Ascending aorta (tissue), 2 donors: ENCODE measurements around the gene SLC34A3. TPM values are rescaled to one million over a fixed set of nuclear protein-coding genes. Genes with fewer than 3 reads are reported as not detected.

Source experiments
- DNase-seq, 2 donors: peaks; one replicate each; pipeline ENCODE4 v3.0.0-alpha.2; 2019; ENCODE audit warnings: low spot score in 2 of 2
- H3K27ac ChIP-seq, 2 donors: fragments of 200-600 bp; sonication (generic); one replicate each; pipeline ENCODE4 v1.5.1; 2016 to 2017; ENCODE audit warnings: mild to moderate bottlenecking in 1 of 2
- H3K27me3 ChIP-seq: fragments of 200-600 bp; sonication (generic); one replicate; pipeline ENCODE4 v1.5.1; 2017
- H3K36me3 ChIP-seq, 2 donors: fragments of 200-600 bp; sonication (generic); one replicate each; pipeline ENCODE4 v1.5.1; 2016
- H3K4me1 ChIP-seq, 2 donors: fragments of 200-600 bp; sonication (generic); one replicate each; pipeline ENCODE4 v1.5.1; 2016 to 2017; ENCODE audit warnings: mild to moderate bottlenecking in 1 of 2
- H3K4me3 ChIP-seq, 2 donors: fragments of 200-600 bp; sonication (generic); one replicate each; pipeline ENCODE4 v1.5.1; 2016 to 2017; ENCODE audit warnings: mild to moderate bottlenecking in 1 of 2
- H3K9me3 ChIP-seq, 2 donors: fragments of 200-600 bp; sonication (generic); one replicate each; pipeline ENCODE4 v1.5.1; 2016
- intact Hi-C: fragments of 100-400 bp; cut with DNase I; formaldehyde crosslinking; loops from one replicate; pipeline ENCODE4 v1.15.1; 2023
- total RNA-seq: library from RNA; depleted of rRNA; stranded (reverse); fragments of >200 nt; gene quantifications from one replicate; pipeline ENCODE4 v1.1.0, GENCODE V29; 2016
- TF ChIP-seq, protein P1 (sequence below), 3 experiments: fragments of 200-600 bp in 2 of 3; fragments of 450-650 bp in 1 of 3; sonication (generic) in 2 of 3; IDR thresholded peaks; one replicate each; pipeline ENCODE4 v1.5.1; 2016 to 2019; ENCODE audit warnings: antibody characterized with exemption in 3 of 3, mild to moderate bottlenecking in 1 of 3, moderate library complexity in 1 of 3

Gene SLC34A3
- total RNA-seq, 1 donor from 2014 or later, result not detected

DNA sequence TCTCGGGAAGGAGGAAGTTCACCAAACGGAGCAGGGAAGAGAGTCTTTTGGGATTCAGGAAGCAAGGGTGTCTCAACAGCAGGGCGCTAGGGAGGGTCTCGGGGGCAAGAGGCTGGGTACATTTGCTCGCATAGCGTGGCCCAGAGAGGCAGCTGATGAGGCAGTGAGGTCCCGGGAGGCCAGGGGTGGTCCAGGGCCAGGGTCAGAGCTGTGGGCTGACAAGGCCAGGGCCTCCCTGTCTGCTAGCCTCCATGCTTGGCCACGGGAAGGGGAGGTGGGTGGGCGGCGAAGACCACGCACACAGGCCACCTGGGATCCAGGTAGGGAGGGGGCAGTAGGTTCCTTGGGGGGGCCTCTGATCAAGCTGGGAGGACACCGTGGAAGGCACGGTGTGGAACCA lies 19.2 kb upstream of the SLC34A3 start:
- DNase-seq, result no peak
- TF ChIP-seq, protein P1, sequence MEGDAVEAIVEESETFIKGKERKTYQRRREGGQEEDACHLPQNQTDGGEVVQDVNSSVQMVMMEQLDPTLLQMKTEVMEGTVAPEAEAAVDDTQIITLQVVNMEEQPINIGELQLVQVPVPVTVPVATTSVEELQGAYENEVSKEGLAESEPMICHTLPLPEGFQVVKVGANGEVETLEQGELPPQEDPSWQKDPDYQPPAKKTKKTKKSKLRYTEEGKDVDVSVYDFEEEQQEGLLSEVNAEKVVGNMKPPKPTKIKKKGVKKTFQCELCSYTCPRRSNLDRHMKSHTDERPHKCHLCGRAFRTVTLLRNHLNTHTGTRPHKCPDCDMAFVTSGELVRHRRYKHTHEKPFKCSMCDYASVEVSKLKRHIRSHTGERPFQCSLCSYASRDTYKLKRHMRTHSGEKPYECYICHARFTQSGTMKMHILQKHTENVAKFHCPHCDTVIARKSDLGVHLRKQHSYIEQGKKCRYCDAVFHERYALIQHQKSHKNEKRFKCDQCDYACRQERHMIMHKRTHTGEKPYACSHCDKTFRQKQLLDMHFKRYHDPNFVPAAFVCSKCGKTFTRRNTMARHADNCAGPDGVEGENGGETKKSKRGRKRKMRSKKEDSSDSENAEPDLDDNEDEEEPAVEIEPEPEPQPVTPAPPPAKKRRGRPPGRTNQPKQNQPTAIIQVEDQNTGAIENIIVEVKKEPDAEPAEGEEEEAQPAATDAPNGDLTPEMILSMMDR (IDR thresholded peaks at IDR 0.05), result no peak
- no peaks in the 10 kb centered on the region for H3K36me3 ChIP-seq
- peaks cover under 1 to 4% of the 10 kb centered on the region in 2 donors for H3K4me1 ChIP-seq
- H3K27ac ChIP-seq, result no peak overlapping the region
- H3K9me3 ChIP-seq, result no peaks in the 10 kb centered on the region
- intact Hi-C loops, result no loop called here
- no peaks in the 10 kb centered on the region for H3K27me3 ChIP-seq
- no peak overlapping the region for H3K4me3 ChIP-seq

DNA sequence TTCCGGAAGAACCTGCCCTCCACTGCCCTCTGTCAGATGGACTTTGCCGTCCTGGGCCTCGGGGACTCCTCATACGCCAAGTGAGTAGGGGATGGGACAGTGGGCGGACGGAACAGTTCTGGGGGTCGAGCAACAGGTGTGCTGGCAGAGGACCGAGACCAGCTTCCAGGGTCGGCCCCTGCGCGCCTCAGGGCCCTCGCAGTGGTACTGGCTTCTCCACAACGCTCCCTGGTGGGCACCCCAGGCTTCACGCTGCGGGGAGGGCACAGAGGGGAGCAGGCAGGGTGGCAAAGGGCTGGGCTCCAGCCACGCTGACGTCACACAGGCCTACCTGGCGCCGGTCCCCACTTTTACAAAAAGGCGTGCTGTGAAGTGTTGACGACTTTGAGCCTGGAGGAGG lies 18.2 kb upstream of the SLC34A3 start:
- intact Hi-C loops, result no loop called here
- no peaks in the 10 kb centered on the region for H3K36me3 ChIP-seq
- H3K4me3 ChIP-seq, result no peak overlapping the region
- H3K27me3 ChIP-seq, result no peaks in the 10 kb centered on the region
- H3K9me3 ChIP-seq, result no peaks in the 10 kb centered on the region
- no peak for DNase-seq
- no peaks in the 10 kb centered on the region for H3K4me1 ChIP-seq
- no peak overlapping the region for H3K27ac ChIP-seq
- TF ChIP-seq, protein P1 (IDR thresholded peaks at IDR 0.05), result no peak

DNA sequence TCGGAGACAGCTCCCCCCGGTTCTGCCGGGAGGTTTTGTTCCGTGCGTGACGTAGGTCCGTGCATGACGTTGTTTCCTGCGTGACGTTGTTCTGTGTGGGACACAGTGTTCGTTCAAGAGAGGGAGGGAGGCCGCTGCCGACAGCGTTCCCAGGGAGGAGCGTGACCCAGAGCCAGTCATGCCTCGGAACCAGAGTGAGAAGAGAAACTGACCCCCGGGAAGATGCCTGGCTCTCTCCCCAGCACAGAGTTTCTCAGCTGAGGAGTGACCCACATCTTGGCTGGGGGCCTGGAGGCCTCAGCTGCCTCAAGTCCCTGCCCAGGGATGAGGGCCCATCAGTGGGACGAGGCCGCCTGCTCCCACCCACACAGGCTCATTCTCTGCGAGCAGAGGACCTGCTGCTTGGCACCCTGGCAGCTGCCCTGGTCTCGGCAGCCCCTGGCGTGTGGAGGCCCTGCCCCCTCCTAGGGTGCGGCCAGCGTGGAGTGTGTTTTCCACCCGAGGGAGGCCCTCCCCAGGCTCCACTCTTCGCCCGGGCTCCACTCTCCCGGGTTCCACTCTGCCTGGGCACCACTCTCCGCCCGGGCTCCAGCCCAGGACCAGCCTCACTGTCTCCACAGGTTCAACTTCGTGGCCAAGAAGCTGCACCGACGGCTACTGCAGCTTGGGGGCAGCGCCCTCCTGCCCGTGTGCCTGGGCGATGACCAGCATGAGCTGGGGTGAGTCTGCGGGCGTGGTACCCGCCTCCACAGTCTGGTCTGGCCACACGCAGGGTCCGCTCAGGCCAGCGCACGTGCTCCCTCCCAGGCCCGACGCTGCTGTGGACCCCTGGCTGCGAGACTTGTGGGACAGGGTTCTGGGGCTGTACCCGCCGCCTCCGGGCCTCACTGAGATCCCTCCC lies 17.3 kb upstream of the SLC34A3 start:
- Histone ChIP-seq H3K27me3 (no peaks in the 10 kb centered on the region), H3K27ac (no peak overlapping the region), H3K36me3 (no peaks in the 10 kb centered on the region), H3K9me3 (no peaks in the 10 kb centered on the region), H3K4me3 (no peak overlapping the region), H3K4me1 (no peaks in the 10 kb centered on the region)
- DNase-seq, result no peak
- intact Hi-C loops, result no loop called here
- TF ChIP-seq, protein P1 (IDR thresholded peaks at IDR 0.05), result no peak

DNA sequence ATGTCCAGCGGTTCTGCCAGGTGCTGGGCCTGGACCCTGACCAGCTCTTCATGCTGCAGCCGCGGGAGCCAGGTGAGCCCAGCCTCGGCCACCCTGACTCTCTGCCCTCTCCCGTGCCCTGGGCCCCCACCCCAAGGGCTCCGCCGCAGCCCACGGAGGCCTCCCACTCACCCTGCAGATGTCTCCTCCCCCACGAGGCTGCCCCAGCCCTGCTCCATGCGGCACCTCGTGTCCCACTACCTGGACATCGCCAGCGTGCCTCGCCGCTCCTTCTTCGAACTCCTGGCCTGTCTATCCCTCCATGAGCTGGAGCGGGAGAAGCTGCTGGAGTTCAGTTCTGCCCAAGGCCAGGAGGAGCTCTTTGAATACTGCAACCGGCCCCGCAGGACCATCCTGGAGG lies 16.1 kb upstream of the SLC34A3 start:
- Histone ChIP-seq H3K9me3 (no peaks in the 10 kb centered on the region), H3K4me1 (no peaks in the 10 kb centered on the region), H3K36me3 (no peaks in the 10 kb centered on the region), H3K4me3 (no peak overlapping the region), H3K27me3 (no peaks in the 10 kb centered on the region), H3K27ac (no peak overlapping the region)
- TF ChIP-seq, protein P1 (IDR thresholded peaks at IDR 0.05), result no peak
- intact Hi-C loops, result no loop called here
- no peak for DNase-seq

DNA sequence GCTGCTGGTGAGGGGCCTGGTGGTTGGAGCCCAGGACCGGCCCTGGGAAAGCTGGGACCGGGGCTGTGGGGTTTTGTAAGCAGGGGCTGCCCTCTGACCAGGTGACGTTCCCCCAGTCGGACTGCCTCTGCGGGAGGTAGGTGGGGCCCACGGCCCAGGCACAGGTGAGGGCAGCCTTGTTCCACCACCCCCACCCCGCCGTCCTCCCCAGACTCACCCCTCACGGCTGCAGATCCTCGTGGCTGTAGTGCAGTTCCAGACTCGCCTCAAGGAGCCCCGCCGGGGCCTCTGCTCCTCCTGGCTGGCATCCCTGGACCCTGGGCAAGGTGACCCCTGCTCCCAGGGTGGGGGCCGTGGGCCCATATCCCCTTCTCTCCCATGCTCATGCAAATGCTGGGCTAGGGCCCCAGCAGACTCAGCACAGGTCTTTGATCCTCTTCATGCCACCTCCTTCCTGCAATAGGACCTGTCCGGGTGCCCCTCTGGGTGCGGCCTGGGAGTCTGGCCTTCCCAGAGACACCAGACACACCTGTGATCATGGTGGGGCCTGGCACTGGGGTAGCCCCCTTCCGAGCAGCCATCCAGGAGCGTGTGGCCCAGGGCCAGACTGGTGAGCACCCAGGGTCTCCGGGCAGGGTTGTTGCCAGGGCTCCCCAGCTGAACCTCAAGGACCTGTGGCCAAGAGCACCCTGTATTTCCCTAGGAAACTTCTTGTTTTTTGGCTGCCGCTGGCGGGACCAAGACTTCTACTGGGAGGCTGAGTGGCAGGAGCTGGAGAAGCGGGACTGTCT lies 15.3 kb upstream of the SLC34A3 start:
- no peak overlapping the region for H3K4me3 ChIP-seq
- no peaks in the 10 kb centered on the region for H3K36me3 ChIP-seq
- intact Hi-C loops, result no loop called here
- TF ChIP-seq, protein P1 (IDR thresholded peaks at IDR 0.05), result no peak
- H3K9me3 ChIP-seq, result no peaks in the 10 kb centered on the region
- H3K4me1 ChIP-seq, result no peaks in the 10 kb centered on the region
- H3K27me3 ChIP-seq, result no peaks in the 10 kb centered on the region
- DNase-seq, result no peak
- no peak overlapping the region for H3K27ac ChIP-seq
